IPS DF 19.7 (cell line): ENCODE results near the gene CCDC87.
"Not testable (repeated sequence)": the region's sequence is repeated elsewhere in the genome, so short reads cannot be mapped to it uniquely, and the experiment has no call there.

Source experiments
- DNase-seq: peaks from one replicate; pipeline ENCODE4 v3.0.0-alpha.2; 2013; ENCODE audit warnings: low read depth, low spot score

CCDC87 gene, protein sequence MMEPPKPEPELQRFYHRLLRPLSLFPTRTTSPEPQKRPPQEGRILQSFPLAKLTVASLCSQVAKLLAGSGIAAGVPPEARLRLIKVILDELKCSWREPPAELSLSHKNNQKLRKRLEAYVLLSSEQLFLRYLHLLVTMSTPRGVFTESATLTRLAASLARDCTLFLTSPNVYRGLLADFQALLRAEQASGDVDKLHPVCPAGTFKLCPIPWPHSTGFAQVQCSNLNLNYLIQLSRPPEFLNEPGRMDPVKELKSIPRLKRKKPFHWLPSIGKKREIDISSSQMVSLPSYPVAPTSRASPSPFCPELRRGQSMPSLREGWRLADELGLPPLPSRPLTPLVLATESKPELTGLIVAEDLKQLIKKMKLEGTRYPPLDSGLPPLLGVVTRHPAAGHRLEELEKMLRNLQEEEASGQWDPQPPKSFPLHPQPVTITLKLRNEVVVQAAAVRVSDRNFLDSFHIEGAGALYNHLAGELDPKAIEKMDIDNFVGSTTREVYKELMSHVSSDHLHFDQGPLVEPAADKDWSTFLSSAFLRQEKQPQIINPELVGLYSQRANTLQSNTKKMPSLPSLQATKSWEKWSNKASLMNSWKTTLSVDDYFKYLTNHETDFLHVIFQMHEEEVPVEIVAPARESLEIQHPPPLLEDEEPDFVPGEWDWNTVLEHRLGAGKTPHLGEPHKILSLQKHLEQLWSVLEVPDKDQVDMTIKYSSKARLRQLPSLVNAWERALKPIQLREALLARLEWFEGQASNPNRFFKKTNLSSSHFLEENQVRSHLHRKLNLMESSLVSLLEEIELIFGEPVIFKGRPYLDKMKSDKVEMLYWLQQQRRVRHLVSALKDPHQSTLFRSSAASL

DNA sequence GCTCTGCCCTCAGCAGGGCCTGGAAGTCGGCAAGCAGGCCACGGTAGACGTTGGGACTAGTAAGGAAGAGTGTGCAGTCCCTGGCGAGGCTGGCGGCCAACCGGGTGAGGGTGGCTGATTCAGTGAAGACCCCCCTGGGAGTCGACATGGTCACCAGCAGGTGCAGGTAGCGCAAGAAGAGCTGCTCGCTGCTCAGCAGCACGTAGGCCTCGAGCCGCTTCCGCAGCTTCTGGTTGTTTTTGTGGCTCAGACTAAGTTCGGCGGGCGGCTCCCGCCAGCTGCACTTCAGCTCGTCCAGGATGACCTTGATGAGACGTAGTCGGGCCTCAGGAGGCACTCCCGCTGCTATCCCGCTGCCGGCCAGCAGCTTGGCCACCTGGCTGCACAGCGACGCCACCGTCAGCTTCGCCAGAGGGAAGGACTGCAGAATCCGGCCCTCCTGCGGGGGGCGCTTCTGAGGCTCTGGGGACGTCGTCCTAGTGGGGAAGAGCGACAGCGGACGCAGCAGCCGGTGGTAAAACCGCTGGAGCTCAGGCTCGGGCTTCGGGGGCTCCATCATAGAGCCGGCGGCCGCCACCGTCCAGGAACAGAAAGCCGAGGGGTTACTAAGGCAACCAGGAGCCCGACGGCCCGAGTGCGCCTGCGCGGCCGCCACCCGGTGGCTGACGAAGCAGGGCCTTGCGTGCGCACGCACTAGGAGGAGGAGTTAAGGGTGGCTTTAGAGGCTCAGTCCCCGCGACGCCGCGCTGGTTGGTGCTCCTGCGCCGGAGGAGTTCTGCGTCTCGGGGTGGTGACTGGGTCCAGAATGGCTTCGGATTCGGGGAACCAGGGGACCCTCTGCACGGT is at the start of gene CCDC87, which contains the start of gene CCS:
Gene CCDC87 (minus strand): TSS at position 607 of the 846 bp plus-strand sequence. CDS start 48 bp downstream, at position 559.
Gene CCS (plus strand): TSS at position 729 of the 846 bp plus-strand sequence. CDS start 77 bp downstream, at position 806.
- DNase-seq: no peak

DNA sequence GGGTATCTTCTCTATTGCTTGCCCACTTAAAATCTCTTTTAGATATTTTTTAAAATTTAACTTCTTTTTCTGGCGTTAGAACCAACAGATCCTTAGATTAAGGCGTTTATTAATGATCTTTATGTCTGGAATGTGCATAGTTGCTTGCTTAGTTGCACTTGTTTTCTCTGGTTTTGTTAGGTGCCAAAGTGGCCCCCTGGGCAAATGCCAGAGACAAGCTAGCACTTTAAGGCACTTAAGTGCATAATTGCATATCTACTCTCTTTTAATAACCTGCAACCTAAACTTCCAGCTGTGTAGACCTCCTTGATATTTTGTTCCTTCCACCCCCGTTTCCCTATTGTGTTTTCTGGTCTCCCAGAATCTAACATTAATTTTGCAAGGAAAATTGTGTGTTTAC is 49.0 kb upstream of the CCDC87 start:
- DNase-seq: no peak

DNA sequence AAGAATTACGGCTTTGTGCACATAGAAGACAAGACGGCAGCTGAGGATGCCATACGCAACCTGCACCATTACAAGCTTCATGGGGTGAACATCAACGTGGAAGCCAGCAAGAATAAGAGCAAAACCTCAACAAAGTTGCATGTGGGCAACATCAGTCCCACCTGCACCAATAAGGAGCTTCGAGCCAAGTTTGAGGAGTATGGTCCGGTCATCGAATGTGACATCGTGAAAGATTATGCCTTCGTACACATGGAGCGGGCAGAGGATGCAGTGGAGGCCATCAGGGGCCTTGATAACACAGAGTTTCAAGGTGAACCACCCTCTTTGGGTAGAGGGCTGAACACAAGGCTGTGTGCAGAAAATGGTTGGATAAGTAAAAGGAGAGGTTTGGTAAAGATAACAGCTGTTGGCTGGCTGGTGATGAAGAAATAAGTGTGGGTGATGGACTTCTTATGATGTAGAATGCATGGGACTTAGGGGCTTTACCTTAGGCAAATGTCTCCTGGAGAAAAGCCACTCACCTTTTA is 47.0 kb upstream of the CCDC87 start:
- not testable (repeated sequence) for DNase-seq

DNA sequence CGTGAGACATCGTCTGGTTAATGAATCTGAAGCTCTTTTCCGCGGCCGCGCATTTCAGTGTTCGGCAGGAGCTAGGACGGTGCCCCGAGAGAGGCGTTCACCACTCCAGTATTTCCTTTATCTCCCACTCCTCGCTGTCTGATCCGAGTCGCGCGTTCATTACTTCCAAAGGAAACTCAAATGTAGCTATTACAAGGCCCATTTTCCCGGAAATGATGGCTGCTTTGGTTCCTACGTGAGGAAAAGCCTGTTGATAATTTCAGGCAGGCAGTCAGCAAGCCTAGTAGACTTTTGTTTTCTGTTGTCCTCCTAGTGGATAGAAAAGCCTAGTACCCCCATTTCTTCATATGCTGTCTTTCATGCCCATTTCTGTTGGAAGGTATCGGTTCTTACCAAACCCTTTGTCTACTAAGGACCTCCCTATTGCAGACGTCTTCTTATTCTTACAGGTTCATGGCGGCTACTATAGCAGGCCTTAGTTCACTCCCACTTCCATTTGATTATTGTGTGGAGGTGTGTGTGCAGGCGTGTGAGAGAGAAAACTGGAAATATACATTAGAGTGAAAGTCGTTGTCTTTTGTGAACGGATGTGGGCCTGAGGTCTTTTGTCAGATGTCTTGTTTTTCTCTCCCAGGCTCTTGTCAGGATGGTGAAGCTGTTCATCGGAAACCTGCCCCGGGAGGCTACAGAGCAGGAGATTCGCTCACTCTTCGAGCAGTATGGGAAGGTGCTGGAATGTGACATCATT is 46.4 kb upstream of the CCDC87 start:
- DNase-seq: no peak

DNA sequence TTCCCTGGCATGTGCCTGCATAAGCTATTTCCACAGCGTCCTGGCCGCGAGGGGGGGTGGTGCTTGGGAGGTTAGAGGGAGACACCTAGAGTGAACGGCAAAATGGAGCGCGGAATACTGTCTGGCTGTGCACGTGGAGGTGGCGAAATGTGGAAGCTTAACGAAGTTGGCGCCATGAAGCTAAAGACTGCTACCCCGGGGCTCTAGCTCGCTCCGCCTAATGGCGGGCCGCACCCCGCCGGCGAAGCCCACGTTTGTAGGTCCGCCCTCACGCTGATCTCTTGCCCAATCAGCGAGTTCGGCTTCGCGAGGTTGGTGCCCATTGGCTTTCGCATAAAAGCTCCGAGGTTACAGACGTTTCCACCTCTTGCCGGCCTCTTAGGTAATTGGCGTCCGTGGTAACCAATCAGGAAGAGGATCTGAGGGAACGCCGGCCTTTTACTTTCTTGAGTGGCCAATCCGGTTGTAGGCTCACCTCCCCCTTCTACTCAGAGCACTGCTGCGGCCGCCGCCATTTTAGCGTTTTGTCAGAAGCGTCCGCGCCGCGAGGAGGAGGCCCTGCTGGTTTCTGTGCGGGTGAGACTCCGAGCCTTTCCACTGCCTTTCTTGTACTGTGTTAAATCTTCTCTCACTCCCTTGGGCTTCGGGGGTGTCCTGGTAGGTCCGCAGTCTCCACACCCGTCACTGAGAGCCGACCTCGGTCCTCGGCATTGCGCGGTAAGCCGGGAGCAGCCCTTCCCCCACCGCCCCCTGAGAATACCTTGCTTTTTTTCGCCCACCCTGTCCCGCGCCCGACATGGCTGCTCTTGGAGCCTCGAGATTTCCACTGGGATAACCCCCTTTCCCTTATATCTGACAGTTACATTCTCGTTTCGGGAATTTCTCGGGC is 45.6 kb upstream of the CCDC87 start, which contains the start of gene RBM4:
Gene RBM4 (plus strand): TSS at position 527 of the 889 bp plus-strand sequence. CDS start 1,009 bp downstream, outside the sequence.
- DNase-seq: peak; percentile 100

DNA sequence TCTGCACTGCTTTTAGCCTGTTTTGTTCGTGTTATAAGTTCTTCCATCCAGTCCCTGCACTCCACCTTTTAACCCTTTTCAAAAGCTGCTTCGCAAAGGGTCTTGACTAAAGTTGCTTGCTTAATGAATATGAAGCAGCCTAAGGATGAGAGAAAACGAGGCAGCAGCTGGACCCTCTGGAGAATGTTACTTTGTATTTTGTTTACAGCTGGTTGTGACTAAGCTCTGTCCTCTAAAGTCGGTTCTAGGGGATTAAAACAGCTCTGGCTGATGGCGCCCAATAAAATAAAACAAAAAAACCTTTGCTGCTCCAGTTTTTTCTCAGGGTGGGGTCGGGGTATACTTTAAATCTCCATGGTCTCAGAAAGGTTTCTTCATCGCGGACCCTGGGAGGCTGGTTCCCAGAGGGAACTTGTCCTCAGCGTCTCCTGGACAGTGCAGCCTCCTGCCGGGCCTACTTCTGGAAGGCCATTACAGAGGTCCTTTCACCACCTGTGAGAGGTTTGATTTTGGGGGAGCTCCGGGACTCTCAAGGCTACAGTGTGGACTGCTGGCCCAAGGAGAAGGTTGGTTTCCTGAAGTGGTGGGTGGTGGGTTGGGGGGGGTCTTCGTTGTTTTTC is 44.8 kb upstream of the CCDC87 start:
- DNase-seq: no peak

DNA sequence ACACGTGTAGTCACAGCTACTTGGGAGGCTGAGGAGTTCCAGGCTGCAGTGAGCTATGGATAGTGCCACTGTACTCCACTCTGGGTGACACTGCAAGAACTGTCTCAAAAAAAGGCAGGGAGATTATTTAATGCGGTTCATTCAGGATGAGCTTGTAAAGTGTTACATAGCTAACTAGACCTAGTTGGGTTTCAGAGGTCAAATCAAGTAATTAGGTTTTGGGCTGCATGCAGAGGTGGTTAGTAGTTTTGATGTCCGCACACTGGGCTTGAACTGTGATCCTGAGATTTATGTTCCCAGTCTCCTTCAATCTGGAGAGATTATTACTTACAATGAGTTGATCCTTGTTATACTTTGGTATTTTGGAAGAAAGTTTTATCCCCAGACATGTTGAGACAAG is 43.5 kb upstream of the CCDC87 start:
- DNase-seq: no peak

DNA sequence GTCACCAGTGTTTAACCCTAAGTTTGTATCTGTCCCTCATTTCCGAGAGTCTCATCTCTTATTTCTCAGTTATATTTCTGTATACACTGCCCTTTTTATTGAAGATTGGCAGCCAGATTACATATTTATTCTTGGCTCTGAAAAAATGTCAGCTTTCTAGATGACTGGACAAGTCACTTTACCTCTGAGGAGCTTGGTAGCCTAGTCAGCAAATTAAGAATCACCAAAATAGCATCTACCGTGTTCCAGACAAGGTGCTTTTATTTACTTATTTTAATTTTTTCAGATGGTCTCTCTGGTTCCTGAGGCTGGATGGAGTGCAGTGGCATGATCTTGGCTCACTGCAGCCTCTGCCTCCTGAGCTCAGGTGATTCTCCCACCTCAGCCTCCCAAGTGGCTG is 40.1 kb upstream of the CCDC87 start:
- no peak for DNase-seq

DNA sequence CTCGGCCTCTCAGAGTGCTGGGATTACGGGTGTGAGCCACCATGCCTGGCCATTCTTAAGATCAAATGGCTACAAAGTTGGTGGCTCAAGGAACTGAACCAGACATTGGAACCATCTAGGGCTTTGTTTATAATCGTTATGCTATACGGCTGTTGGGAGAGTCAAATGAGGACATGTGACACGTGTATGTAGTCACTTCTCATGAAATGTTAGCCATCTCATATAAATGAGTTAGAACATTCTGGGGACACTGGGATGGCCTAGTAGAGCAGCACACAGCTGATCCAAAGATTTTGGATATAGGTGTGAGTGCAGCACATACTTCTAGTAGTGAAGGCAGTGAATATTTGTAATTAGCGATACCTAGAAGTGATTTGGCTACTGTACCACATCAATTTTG is 39.0 kb upstream of the CCDC87 start:
- no peak for DNase-seq

DNA sequence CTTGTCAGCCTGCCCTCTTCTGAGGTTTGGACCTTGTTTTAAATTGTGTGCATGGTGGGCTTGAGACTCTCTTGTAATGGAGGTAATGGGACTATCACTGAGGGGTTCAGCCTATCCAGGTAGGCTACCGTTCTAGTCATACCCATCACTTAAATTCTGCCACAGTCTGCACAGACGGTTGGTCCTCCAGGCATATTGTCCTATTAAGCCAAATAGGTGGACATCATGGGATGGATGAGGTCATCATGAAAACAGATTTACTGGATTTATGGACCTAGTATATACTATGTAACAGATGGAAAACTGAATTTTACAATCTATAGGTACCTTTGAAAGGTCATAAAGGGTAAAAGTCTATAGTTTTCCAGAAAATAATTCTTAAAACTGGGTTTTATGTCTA is 36.5 kb upstream of the CCDC87 start:
- no peak for DNase-seq

DNA sequence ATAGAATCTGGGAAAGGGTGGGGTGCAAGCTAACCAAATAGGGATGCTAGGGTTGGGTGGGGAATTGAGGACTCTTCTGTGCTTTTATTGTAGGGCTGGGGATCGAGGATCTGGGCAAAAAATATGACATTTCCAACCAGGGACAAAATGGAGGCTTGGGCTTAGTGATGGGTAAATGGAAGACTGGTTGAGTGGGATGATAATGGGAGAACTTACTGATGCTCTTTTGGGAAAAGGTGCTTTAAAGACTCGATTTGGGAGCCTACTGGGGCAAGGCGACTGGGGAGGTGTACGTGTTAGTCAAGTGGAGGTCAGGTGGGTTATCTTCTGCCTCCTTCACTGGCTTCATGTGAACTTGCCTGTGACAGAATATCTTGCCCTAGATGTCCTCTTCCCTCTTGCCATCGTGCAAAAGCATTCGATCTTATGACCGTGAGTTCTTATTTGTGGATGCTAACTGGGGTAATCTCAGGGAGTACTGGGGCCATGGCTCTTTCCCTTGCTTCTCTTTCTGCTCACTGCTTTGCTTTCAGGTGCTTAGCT is 35.3 kb upstream of the CCDC87 start:
- DNase-seq: no peak

DNA sequence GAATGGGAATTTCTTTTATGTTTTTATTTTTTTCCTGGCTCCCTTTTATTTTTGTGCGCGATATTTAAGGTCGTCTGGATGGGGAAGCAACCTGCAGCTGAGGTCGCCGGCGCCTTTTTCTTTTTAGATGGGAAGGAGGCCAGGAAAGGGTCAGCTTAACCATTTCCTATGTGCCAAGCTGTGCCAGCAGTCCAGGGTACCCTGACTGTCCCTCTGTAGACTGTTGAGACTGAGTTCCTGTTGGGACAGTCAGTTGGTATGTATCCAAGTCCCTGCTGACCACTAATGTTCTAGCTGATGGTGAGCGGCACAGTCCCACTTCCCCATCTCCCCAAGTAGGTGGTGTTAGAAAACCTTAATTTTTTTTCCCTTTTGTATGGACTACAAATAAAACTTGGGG is 34.1 kb upstream of the CCDC87 start:
- DNase-seq: no peak

DNA sequence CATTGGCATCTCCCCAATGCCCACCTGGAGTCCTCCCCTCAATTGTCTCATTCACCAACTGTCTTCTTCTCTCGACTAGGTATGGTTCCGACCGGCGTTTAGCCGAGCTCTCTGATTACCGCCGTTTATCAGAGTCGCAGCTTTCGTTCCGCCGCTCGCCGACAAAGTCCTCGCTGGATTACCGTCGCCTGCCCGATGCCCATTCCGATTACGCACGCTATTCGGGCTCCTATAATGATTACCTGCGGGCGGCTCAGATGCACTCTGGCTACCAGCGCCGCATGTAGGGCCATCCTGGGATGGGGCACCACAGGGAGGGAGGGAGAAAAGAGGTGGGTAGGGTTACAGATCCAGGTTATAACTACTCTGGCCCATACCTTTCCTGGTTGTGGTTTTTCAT is 33.5 kb upstream of the CCDC87 start:
- DNase-seq: no peak

DNA sequence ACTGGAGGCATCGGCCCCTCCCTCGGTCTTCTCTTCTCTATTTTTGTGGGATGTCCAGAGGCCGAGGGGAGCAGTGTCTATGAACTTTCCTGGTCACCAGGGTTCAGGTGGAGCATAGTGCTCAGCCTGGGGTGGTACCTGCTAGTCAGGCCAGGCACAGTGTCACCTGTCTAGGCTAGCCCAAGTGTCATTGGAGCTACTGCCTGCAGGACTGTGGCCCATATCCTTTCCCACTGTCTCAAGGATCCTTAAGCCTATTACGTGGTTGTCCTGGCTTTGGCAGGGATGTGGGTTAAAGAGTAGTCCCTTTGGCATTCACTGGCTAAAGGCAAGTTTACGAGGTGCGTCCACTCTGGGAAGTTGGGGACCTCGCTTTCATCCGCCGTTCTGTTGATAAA is 32.9 kb upstream of the CCDC87 start:
- DNase-seq: no peak

DNA sequence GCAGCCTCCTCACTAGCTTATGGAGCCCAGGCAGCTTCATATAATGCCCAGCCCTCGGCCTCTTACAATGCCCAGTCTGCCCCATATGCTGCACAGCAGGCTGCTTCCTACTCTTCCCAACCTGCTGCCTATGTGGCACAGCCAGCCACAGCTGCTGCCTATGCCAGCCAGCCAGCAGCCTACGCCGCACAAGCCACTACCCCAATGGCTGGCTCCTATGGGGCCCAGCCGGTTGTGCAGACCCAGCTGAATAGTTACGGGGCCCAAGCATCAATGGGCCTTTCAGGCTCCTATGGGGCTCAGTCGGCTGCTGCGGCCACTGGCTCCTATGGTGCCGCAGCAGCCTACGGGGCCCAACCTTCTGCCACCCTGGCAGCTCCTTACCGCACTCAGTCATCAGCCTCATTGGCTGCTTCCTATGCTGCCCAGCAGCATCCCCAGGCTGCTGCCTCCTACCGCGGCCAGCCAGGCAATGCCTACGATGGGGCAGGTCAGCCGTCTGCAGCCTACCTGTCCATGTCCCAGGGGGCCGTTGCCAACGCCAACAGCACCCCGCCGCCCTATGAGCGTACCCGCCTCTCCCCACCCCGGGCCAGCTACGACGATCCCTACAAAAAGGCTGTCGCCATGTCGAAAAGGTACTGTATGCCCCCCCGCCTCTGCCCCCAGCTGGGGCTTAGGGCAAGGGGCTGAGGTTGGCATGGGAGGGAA is 32.3 kb upstream of the CCDC87 start:
- no peak for DNase-seq

DNA sequence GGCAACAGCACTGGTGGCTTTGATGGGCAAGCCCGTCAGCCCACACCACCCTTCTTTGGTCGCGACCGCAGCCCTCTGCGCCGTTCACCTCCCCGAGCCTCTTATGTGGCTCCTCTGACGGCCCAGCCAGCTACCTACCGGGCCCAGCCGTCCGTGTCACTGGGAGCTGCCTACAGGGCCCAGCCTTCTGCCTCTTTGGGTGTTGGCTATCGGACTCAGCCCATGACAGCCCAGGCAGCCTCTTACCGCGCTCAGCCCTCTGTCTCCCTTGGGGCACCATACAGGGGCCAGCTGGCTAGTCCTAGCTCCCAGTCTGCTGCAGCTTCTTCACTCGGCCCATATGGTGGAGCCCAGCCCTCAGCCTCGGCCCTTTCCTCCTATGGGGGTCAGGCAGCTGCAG is 31.6 kb upstream of the CCDC87 start:
- no peak for DNase-seq

DNA sequence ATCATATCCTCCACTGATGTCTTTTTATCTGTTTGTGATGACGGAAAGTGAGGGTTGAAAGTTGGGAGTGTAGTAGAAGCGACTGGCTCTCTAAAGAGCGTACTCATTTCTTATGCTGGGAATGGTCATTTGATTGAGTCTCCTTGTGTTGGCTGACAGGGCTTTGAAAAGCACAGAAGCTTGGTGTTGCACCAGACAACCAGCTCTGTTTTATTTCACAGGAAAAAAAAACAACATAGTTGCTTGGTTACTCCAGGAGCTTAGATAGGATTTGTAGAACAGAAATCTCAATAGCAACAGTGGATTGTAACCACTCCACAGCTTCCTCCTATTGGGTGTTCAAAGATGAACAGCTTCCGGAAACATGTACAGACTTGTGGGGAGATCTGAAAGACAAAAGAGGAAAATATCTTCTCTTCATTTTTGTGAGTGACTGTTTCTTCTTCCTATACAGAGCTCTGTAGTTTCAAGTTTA is 26.3 kb upstream of the CCDC87 start:
- DNase-seq: no peak
